GM10266 (cell line): ENCODE measurements around the gene MOXD1.

Experiments
- DNase-seq: peaks from one replicate; pipeline ENCODE4 v3.0.0; 2012; ENCODE audit errors: extremely low spot score
- TF ChIP-seq, protein P1 (sequence below): IDR thresholded peaks from 2 replicates; pipeline ENCODE4 v1.5.1; 2012; ENCODE audit warnings: mild to moderate bottlenecking, low read depth; ENCODE audit not compliant: control insufficient read depth, insufficient read depth; ENCODE audit errors: missing control alignments

MOXD1 gene

GRCh38 chr6:132425176-132425575 is 23.9 kb upstream of the MOXD1 start:
- TF ChIP-seq, protein P1, sequence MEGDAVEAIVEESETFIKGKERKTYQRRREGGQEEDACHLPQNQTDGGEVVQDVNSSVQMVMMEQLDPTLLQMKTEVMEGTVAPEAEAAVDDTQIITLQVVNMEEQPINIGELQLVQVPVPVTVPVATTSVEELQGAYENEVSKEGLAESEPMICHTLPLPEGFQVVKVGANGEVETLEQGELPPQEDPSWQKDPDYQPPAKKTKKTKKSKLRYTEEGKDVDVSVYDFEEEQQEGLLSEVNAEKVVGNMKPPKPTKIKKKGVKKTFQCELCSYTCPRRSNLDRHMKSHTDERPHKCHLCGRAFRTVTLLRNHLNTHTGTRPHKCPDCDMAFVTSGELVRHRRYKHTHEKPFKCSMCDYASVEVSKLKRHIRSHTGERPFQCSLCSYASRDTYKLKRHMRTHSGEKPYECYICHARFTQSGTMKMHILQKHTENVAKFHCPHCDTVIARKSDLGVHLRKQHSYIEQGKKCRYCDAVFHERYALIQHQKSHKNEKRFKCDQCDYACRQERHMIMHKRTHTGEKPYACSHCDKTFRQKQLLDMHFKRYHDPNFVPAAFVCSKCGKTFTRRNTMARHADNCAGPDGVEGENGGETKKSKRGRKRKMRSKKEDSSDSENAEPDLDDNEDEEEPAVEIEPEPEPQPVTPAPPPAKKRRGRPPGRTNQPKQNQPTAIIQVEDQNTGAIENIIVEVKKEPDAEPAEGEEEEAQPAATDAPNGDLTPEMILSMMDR: no peak
- no peak for DNase-seq

DNA sequence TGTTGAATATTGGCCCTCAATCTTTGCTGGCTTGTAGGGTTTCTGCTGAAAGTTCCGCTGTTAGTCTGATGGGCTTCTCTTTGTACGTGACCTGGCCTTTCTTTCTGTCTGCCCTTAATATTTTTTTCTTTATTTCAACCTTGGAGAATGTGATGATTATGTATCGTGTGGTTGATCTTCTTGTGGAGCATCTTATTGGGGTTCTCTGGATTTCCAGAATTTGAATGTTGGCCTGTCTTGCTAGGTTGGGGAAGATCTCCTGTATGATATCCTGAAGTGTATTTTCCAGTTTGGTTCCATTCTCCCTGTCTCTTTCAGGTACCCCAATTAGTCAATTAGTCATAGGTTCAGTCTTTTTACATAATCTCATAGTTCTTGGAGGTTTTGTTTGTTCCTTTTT is 22.6 kb upstream of the MOXD1 start:
- TF ChIP-seq, protein P1: no peak
- DNase-seq: no peak

GRCh38 chr6:132418235-132418965 is 17.1 kb upstream of the MOXD1 start:
- TF ChIP-seq, protein P1: no peak

DNA sequence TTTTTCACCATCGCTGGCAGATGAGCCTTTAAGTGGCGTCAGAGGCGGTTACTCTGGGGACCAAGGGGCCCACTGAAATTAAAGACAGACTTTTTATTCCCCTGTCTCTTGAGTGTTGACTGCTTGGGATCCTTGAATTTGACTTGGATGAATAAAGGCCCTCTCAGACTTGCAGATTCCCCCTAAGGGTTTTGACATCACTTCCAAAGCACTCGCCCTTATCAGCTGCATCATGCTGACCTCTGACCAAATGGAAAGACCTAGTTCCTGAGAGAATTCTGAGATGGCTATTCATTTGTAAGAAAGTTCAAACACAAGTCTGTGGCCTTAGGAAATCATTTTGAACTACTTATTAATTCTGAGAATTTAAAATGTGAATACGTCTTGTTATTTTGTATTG is 13.5 kb upstream of the MOXD1 start:
- TF ChIP-seq, protein P1: no peak
- no peak for DNase-seq

More at GRCh38 chr6:132418235-132418965, 17.1 kb upstream of the MOXD1 start:
- no peak for DNase-seq

DNA sequence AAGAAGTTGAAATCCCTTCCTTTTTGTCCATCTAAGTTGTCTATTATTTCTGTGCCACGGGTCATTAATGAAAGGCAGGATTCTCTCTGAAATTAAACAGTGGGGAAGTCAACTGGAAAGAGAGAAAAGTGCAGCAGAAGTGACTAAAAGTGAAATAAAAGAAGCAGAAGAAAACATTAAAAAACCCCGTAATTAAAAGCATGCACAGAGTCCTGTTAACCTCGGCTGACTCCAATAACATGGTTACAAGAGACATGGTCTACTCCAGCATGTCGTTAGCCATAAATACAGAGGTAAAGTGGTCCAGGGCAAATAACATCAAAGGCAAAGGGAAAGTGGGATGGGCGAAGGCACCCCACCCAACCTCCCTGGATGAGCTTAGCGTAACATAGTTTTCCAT is 13.0 kb upstream of the MOXD1 start:
- TF ChIP-seq, protein P1: no peak
- DNase-seq: no peak

DNA sequence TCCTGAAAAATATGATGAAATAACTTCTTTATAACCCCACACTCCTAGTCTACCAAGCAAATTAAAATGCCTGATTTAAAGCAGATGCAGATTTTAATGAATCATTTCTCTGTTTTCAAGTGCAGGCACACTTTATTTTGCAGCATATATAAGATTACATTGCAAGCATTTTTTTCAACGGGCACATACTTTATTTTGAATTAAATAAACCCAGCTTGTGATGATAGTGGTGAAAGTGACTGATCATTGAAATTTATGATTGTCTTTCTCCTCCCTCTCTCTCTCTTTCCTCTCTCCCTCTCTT is 12.2 kb upstream of the MOXD1 start:
- TF ChIP-seq, protein P1: no peak
- DNase-seq: no peak

DNA sequence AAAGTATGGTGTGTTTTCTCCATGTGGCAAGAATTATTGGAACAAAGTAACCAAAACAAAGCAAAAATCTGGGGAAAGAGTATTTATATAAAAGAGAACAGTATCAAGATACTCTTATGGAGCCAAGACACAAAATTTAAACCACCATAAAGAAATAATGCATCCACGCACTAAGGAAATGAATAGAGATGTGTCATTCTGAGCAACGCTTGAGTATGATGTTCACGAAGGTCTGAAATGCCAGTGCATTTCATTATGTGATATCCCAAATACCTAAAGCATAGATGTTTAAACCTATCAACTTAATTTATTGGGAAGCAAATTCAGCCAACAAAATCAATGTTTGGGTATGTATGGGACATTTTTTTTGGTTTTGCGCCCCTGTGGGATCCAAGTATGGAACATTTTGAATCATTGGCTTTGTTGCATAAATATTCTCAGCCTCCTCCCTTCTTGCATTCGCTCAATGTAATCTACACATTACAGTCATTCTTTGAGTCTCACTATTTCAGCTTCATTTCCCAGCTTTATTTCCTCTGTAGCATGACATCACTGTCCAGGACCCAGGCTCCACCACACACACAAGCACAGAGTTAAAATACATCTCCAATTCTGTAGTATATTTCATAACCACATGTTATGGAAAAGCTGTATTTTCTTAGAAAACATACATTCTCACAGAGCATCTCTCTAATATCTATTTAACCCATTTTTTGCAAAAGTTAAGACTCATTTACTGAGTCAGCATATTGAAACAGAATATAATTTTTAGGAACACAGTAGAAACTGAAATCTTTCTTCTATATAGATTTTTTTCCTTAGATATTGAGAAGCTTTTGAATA is 11.6 kb upstream of the MOXD1 start:
- DNase-seq: no peak
- TF ChIP-seq, protein P1: no peak
